ENCODE data around the gene DPY19L3.
"Not testable (repeated sequence)": the region's sequence is repeated elsewhere in the genome, so short reads cannot be mapped to it uniquely, and the experiment has no call there.

The DPY19L3 gene, protein sequence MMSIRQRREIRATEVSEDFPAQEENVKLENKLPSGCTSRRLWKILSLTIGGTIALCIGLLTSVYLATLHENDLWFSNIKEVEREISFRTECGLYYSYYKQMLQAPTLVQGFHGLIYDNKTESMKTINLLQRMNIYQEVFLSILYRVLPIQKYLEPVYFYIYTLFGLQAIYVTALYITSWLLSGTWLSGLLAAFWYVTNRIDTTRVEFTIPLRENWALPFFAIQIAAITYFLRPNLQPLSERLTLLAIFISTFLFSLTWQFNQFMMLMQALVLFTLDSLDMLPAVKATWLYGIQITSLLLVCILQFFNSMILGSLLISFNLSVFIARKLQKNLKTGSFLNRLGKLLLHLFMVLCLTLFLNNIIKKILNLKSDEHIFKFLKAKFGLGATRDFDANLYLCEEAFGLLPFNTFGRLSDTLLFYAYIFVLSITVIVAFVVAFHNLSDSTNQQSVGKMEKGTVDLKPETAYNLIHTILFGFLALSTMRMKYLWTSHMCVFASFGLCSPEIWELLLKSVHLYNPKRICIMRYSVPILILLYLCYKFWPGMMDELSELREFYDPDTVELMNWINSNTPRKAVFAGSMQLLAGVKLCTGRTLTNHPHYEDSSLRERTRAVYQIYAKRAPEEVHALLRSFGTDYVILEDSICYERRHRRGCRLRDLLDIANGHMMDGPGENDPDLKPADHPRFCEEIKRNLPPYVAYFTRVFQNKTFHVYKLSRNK

DNA sequence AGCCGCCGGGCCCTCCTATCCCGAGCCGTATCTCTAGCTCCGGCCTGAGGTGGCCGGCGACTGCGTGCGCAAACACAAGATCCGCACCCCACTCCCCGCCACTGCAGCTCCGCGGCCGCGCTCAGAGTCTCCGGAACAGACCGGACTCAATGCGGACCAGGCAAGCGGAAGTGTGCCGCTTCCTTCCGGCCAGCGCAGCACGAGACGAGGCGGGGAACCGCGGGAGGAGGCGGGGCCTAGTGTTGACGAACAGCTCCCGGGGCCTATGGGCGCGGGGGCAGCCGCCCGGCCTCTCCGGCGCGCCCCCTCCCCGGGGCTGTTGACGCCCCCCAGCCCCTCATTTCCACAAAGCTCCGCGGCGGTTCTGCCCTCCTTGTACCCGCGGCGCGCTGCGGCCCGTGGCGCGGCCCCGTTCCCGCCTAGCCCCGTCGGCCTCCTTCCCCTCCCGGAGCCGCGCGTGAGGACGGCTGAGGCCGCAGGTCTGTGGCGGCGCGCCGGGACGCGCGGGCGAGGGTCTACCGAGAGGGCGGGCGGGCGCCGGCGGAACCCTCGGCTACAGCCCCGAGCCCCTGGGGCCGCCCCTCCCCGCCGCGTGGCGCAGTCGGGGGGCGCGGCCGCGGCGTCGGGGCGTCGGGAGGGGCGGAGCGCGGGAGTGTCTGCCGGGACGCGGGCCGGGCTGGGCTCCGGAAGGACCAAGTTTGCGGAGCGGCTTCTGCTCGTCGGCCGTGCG is at the start of gene DPY19L3:
TSS of gene DPY19L3 (plus strand) at position 340 of the 730 bp plus-strand sequence. CDS start 2,484 bp downstream, outside the sequence.
- peak; percentile 60 for DNase-seq

DNA sequence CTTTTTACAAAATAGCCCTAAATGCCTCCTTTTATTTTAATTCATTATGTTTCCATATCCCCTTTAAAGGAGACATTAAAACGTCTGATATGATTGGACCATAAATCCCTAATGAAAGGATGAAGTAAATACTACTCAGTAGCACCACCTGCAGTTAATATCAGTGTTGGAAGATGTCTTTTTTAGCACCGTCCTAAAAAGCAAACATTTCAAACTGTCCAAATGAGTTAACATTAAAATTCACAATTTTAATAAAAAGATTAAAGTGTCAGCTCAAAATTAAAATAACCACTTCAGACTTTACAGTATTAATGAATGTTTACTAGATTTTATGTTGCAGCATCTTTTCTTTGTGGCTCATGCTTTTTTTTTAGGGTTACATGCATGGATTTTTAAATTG is 47.9 kb upstream of the DPY19L3 start:
- DNase-seq: no peak

DNA sequence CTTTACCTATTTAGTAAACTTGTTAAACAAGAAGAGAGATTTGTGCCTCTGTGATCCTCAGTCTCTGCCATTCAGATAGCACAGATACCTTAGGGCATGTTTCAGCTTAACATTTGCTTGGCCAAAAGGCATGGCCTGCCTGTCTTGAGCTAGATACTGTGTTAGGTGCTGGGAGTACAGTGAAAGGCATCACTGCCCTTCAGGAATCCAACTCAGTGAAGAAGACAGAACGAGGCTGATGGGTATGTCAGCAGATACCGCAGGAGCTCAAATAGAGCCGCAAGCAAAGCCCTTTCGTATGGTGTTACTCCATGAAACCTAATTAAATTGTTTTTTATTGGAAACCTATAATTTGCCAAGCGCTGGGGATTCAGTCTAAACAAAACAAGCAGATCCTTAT is 47.2 kb upstream of the DPY19L3 start:
- no peak for DNase-seq

DNA sequence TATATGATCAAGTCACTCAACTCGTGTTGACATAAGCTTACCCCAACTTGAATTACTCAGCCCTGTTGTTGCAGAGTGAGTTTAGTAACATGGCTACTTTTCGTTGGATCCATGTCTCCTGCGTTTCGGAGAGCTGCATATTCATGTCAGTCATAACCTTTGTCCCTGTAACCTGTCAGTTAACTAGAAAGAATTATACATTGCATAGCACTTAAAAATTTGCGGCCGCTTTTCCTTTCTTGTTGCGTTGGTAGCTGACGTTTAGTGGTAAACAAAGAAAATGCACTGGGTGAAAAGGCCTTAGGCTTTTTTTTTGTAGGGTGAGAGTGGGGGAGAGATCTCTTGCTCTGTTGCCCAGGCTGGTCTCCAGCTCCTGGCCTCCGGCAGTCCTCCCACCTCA is 46.0 kb upstream of the DPY19L3 start:
- DNase-seq: no peak

DNA sequence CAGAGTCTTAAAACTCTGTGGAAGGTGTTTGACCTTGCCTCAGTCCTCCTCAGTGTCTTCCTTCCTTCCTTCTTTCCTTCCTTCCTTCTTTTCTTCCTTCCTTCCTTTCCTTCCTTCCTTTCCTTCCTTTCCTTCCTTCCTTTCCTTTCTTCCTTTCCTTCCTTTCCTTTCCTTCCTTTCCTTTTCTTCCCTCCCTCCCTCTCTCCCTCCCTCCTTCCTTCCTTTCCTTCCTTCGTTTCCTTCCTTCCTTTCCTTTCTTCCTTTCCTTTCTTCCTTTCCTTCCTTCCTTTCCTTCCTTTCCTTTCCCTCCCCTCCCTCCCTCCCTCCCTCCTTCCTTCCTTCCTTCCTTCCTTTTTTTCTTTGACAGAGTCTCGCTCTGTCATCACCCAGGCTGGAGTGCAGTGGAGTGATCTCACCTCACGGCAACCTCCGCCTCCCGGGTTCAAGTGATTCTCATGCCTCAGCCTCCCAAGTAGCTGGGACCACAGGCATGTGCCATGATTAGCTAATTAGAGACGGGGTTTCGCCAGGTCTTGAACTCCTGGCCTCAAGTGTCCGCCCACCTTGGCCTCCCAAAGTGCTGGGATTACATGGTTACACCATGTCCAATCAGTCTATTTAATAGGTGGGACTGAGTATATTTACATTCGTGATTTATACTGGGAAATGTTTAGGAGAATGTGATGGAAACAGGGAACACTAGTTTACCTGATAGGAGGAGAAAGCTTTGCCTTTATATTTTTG is 43.8 kb upstream of the DPY19L3 start:
- DNase-seq: no peak

DNA sequence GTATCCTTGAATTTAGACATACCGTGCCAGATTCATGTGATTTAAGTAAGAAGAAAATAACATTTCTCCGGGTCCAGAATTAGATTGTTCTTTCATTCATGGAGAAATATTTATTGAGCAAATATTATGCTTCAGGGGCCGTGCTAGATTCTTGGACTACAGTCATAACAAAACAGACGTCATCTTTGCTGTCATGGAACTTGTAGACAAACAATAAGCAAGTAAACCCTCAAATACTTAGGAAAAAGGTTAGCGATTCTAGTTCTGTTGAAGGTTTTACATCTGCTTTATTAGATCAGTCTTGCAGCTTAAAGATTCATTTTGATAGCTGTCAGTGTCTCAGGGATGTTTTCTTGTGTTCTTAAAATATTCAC is 43.3 kb upstream of the DPY19L3 start:
- DNase-seq: no peak

DNA sequence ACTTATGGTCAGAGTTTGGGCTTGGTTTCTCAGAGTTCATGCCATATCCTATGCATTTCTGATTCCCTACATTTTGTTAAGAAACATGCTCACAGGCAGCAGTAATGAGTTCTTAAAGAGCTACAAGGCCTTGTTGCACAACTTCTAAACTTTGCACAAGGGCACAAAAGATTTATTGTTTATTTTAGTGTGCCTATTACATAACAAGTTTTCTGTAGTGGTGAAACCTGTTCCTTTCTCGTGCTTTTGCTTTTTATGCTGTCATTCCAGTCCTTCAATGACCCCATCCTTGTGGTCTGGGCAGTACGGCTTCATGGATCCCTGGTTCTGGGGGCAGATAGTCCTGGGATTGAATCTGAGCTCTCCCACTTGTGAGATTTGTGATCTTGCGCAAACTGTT is 42.4 kb upstream of the DPY19L3 start:
- no peak for DNase-seq

DNA sequence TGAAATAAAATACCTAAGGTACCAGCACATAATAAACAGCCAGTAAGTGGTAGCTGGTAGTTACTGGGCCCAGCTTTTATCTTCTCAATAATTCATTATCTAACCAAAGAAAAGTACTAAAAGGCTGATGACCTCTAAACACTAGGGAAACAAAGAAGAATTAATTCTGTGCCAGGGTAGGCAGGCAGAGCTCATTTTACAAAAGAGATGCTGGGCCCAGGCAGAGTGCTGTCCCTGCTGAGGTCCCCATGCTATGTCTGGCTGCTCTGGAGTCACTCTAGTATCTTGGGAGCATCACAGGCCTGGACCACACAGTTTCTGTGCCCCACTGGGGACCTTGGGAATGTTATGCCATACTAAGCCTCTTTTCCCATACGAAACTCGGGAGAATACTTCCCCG is 41.9 kb upstream of the DPY19L3 start:
- no peak for DNase-seq

DNA sequence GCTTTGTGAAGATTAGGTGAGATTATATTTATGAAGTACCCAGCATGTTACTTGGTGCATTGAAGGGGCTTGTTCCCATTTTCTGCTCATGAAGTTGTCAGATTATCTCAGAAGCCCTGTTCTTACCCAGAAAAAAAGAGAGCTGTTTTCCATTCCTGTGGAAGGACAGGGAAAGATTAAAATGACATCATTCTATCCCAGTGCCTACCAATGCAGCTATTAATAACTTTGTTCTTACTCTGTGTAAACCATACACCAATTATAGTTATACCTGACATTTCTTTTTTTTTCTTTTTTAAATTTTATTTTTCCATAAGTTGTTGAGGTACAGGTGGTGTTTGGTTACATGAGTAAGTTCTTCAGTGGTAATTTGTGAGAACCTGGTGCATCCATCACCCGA is 41.5 kb upstream of the DPY19L3 start:
- no peak for DNase-seq

DNA sequence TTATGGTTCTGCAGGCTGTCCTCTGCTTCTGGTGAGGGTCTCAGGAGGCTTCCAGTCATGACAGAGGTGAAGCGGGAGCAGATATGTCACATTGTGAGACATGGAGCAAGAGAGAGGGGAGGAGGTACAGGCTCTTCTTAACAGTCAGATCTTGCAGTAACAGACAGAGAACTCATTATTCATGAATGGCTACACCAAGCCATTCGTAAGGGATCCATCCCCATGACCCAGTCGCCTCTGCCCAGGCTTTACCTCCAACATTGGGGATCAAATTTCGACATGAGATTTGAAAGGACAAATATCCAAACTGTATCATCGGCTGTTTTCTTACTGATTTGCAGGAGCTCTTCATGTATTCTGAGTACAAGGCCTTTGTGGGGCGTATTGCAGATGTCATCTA is 38.5 kb upstream of the DPY19L3 start:
- no peak for DNase-seq

DNA sequence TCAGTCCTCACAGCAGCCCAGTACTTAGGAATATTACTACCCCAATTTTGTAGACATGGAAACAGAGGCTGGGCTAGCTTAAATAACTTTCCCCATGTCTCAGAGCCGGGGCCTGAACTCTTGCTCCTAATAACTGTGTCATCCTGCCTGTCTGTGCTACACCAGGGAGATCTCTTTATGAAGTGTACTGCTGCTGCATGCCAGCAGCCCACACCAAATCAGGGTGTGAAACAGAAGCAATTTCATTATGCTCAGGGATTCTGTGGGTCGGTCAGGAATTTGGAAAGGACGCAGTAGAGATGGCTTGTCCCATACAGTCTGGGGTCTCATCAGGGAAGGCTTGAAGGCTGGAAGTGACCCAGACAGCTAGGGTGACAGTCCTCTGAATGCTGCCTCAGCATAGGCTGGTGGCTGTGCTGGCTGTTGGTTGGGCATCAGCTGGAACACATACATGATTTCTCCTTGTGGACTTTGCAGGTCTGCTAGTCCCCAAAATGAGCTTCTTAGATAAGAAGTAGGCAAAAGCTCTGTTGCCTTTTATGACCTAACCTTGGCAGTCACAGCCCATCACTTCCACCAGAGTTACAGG is 37.5 kb upstream of the DPY19L3 start:
- DNase-seq: no peak

DNA sequence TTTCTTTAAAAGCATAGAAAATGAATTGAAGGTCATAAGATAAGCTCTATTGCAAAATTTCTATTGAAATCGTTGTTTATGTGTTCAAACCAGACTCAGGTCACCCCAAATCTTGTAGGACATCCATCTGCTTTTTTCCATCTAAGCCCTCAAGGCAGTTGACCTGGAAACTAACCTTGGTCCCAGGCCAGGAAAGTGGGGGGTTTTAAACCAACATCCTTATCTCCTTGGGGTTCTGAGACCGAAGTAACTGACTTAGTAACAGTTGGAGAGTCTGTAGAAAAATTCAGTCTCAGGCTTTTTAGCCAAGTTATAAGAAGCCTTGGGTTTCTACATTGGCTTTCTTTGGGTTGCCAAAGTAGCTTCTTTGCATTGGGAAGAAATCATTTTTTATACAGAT is 36.8 kb upstream of the DPY19L3 start:
- no peak for DNase-seq

DNA sequence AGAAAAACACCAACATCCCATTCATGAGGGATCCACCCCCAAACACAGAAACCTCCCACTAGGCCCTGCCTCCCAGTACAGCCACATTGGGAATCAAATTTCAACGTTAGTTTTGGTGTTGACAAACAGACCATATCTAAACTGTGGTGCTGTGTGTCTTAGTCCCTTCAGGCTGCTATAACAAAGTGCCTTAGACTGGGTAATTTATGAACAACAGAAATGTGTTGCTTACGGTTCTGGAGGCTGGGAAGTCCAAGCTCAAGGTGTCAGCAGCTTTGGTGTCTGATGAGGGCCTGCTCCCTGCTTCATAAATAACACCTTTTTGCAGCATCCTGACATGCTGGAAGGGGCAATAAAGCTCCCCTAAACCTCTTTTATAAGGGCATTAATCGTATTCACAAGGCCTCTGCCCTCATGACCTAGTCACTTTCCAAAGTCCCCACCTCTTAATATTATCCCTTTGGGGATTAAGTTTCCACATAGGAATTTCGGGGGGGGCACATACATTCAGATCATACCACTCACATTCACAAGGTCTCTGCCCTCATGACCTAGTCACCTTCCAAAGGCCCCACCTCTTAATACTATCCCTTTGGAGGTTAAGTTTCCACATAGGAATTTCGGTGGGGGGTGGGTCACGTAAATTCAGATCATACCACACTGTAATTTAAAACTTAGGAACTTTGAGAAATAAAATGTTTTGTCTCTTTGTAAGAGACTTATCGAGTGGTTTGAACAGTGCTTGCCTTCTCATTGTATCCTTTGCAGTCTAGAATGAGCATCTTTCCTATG is 32.6 kb upstream of the DPY19L3 start:
- DNase-seq: no peak

DNA sequence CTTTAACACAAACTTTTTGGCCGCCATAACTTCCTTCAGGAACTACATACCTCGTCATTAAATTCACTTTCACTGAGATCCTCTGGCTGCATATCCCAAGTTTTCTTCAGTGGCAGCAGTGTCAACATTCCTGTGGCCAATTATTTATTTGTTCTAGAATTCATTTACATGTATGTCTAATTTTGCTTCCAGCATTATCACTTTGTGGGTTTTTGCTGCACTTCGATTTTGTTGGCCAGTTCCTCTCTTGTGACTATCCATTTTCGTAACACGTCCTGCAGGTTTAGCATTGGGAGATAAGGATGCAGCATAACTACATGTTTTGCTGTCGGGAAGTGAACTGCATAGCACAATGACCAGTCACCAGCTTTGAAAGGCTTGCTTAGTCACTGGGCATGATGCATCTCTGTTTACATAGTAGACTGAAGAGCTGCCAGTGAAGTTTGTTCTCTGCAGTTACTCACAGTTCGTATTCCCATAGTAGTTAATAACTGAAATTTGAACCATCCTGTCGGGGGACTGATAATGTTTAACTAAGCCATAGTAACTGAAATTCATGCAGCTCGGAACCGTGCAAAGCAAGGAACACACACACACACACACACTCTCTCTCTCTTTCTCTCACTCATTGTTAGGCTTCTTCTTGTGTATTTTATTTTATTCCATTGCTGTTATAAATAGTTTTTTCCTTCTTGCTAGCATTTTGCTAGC is 31.8 kb upstream of the DPY19L3 start:
- DNase-seq: no peak

DNA sequence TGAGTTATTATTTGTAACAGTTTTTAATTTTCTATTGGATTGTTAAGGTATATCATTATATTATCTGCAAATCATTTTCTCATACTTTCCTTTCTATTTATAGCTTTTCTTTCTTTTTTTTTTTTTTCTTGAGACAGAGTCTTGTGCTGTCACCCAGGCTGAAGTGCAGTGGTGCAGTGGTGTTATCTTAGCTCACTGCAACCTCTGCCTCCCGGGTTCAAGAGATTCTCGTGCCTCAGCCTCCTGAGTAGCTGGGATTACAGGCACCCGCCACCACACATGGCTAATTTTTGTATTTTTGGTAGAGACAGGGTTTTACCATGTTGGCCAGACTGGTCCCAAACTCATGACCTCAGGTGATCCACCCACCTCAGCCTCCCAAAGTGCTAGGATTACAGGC is 31.2 kb upstream of the DPY19L3 start:
- not testable (repeated sequence) for DNase-seq

DNA sequence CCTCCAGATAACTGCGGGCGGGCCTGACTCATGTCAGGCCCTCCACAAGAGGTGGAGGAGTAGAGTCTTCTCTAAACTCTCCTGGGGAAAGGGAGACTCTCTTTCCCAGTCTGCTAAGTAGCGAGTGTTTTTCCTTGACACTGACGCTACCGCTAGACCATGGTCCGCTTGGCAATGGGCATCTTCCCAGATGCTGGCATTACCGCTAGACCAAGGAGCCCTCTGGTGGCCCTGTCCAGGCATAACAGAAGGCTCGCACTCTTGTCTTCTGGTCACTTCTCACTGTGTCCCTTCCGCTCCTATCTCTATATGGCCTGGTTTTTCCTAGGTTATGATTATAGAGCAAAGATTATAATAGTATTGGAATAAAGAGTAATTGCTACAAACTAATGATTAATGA is 28.5 kb upstream of the DPY19L3 start:
- not testable (repeated sequence) for DNase-seq

DNA sequence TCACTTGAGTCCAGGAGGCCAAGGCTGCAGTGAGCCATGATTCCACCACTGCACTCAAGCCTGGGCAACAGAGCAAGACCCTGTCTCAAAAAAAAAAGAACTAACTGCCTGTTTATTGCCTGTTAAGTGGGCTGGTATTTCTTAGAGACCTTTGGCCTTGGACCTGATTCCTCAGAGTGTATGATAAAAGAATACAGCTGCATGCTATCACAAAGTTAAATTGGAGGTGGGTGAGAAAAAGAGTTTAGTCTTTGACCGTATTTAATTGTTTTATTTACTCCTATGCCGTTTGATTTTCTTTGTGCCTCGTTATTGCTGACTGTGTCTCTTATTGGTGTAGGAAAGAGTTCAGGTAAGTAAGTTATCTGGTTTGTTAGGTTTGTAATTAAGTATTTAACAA is 25.3 kb upstream of the DPY19L3 start:
- no peak for DNase-seq

DNA sequence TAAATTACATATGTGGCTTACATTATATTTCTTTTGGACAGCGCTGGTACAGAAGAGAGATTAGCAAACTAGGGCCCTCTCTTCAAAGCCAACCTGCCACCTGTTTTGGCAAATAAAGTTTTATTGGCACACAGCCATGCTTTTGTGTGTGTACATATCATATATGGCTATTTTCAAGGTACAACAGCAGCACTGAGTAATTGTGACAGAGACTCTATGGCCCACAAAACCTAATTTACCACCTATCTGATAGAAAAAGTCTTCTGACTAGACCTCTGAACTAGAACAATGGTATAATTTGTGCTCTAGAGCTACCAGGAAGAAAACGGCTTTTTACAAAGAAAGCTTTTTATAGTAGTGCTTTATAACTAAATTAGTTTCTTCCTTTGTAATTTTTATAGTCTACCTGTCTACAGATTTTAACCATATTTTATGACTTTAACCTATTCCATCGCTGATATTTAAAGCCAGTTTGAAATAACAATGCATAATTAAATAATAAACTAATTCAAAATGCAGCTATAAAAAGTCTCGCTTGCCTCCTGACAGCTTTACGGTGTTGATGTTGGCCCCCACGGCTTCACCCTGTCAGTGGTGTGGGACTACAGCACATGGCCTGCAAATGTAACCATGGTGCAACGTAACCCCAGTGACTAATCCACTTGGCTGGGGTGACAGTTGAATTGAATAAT is 17.7 kb upstream of the DPY19L3 start:
- no peak for DNase-seq

DNA sequence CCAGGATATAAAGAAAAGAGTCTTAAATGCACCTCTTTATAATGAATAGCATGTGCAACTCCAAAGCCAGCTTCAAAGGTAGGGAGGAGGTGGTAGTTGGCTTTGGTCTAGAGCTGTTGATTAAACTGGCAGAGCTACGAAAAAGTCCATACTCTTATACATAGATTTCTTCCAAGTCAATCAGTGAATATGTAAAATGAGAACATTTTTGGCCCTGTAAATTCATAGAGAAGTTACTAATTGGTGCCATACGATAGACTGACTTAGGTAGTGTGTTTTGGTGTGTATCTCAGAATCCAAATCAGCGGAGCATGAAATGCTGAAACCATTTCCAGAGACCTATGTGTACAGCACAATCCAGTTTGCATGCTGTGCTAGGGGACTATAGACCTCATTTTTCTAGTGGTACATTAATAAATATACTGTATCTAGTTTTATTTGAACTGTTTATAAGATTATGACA is 17.1 kb upstream of the DPY19L3 start:
- DNase-seq: no peak

DNA sequence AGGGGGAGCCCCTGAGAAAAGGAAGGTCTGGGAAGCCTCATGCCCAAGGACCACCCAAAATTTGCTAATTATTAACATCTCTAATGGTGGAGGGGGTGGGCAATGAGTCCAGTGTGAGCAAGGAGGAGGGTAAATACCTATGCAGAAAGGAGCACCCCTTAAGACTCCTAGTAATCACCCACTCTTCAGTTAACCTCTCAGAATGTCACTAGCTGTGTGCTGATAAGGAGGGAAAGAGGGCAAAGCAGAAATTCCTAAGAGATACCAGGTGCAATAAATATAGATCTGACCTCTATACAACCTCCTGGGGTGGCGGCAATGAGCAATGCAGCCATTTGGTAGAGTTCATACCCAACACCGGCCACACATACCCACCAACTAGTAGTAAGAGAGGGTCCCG is 12.7 kb upstream of the DPY19L3 start:
- no peak for DNase-seq
